ENCODE results near the gene UACA.

UACA gene

GRCh38 chr15:70680817-70681216, 82.5 kb downstream of the UACA start:
- Histone ChIP-seq H3K9me3 (ENCODE audit: insufficient read depth, low read length) (no peaks in the 10 kb centered on the region), H2AFZ (ENCODE audit: low read depth, low read length) (no peak overlapping the region), H3K4me2 (ENCODE audit: low read length) (no peak overlapping the region), H3K79me2 (ENCODE audit: low read length) (no peaks in the 10 kb centered on the region), H3K36me3 (replicated peaks; ENCODE audit: low read depth, low read length) (no peaks in the 10 kb centered on the region), H3K9ac (ENCODE audit: low read length) (no peak overlapping the region), H4K20me1 (ENCODE audit: insufficient read depth, low read length) (no peaks in the 10 kb centered on the region), H3K27me3 (ENCODE audit: low read depth, low read length) (peaks cover 53% of the 10 kb centered on the region), H3K4me1 (ENCODE audit: low read length) (no peaks in the 10 kb centered on the region), H3K4me3 (ENCODE audit: low read length) (no peak overlapping the region), H3K27ac (ENCODE audit: low read length) (no peak overlapping the region)
- TF ChIP-seq CTCF (IDR thresholded peaks at IDR 0.05; ENCODE audit: low read depth, low read length) (no peak), EZH2phosphoT487 (IDR thresholded peaks at IDR 0.05; ENCODE audit: low read depth) (no peak)

- no peaks in the 10 kb centered on the region for H3K9me3 ChIP-seq (ENCODE audit: insufficient read depth, low read length)
- TF ChIP-seq EZH2phosphoT487 (IDR thresholded peaks at IDR 0.05; ENCODE audit: low read depth) = no peak
- no peak for TF ChIP-seq CTCF (IDR thresholded peaks at IDR 0.05; ENCODE audit: low read depth, low read length)
- no peaks in the 10 kb centered on the region for H4K20me1 ChIP-seq (ENCODE audit: insufficient read depth, low read length)
- no peaks in the 10 kb centered on the region for H3K79me2 ChIP-seq (ENCODE audit: low read length)
- no peak overlapping the region for H3K27ac ChIP-seq (ENCODE audit: low read length)
- no peak overlapping the region for H2AFZ ChIP-seq (ENCODE audit: low read depth, low read length)
- no peak overlapping the region for H3K4me2 ChIP-seq (ENCODE audit: low read length)
- H3K4me1 ChIP-seq (ENCODE audit: low read length) = no peaks in the 10 kb centered on the region
- peaks cover 50% of the 10 kb centered on the region for H3K27me3 ChIP-seq (ENCODE audit: low read depth, low read length)
- no peak overlapping the region for H3K4me3 ChIP-seq (ENCODE audit: low read length)
- H3K36me3 ChIP-seq (replicated peaks; ENCODE audit: low read depth, low read length) = no peaks in the 10 kb centered on the region
- no peak overlapping the region for H3K9ac ChIP-seq (ENCODE audit: low read length)
Observed at GRCh38 chr15:70679919-70680231, 83.5 kb downstream of the UACA start.

GRCh38 chr15:70672081-70672480, 91.3 kb downstream of the UACA start:
- Histone ChIP-seq H4K20me1 (ENCODE audit: insufficient read depth, low read length) (no peaks in the 10 kb centered on the region), H3K36me3 (replicated peaks; ENCODE audit: low read depth, low read length) (no peaks in the 10 kb centered on the region), H3K27ac (ENCODE audit: low read length) (no peak overlapping the region), H3K9ac (ENCODE audit: low read length) (no peak overlapping the region), H3K4me1 (ENCODE audit: low read length) (peaks cover 14% of the 10 kb centered on the region), H3K79me2 (ENCODE audit: low read length) (no peaks in the 10 kb centered on the region), H3K4me2 (ENCODE audit: low read length) (no peak overlapping the region), H3K9me3 (ENCODE audit: insufficient read depth, low read length) (no peaks in the 10 kb centered on the region), H3K27me3 (ENCODE audit: low read depth, low read length) (peaks cover 34% of the 10 kb centered on the region), H2AFZ (ENCODE audit: low read depth, low read length) (no peak overlapping the region), H3K4me3 (ENCODE audit: low read length) (no peak overlapping the region)
- TF ChIP-seq CTCF (IDR thresholded peaks at IDR 0.05; ENCODE audit: low read depth, low read length) (no peak), EZH2phosphoT487 (IDR thresholded peaks at IDR 0.05; ENCODE audit: low read depth) (no peak)

- no peak for TF ChIP-seq EZH2phosphoT487 (IDR thresholded peaks at IDR 0.05; ENCODE audit: low read depth)
- TF ChIP-seq CTCF (IDR thresholded peaks at IDR 0.05; ENCODE audit: low read depth, low read length) = peak; percentile 31
Observed at GRCh38 chr15:70670680-70671079, 92.7 kb downstream of the UACA start.

More at GRCh38 chr15:70670680-70671079, 92.7 kb downstream of the UACA start:
- H2AFZ ChIP-seq (ENCODE audit: low read depth, low read length) = no peak overlapping the region
- H3K36me3 ChIP-seq (replicated peaks; ENCODE audit: low read depth, low read length) = no peaks in the 10 kb centered on the region
- peaks cover 14% of the 10 kb centered on the region for H3K4me1 ChIP-seq (ENCODE audit: low read length)
- no peaks in the 10 kb centered on the region for H3K79me2 ChIP-seq (ENCODE audit: low read length)
- H3K4me3 ChIP-seq (ENCODE audit: low read length) = no peak overlapping the region
- no peak overlapping the region for H3K9ac ChIP-seq (ENCODE audit: low read length)
- no peaks in the 10 kb centered on the region for H4K20me1 ChIP-seq (ENCODE audit: insufficient read depth, low read length)
- H3K4me2 ChIP-seq (ENCODE audit: low read length) = no peak overlapping the region
- H3K27ac ChIP-seq (ENCODE audit: low read length) = no peak overlapping the region
- peaks cover 39% of the 10 kb centered on the region for H3K27me3 ChIP-seq (ENCODE audit: low read depth, low read length)
- no peaks in the 10 kb centered on the region for H3K9me3 ChIP-seq (ENCODE audit: insufficient read depth, low read length)

Data from OCI-LY3 (cell line).